Panc1 (cell line): ENCODE measurements around the gene CCR2.

ENCODE experiments used
- POLR2AphosphoS5 ChIP-seq: IDR thresholded peaks from 2 replicates; pipeline ENCODE4 v1.6.1; 2012; ENCODE audit warnings: mild to moderate bottlenecking, low read depth, low read length, moderate library complexity
- TCF7L2 ChIP-seq: IDR thresholded peaks from 2 replicates; pipeline ENCODE4 v1.6.1; 2011; ENCODE audit warnings: mild to moderate bottlenecking, low read depth, low read length, inconsistent platforms
- TF ChIP-seq, protein P1 (sequence below), 2 experiments: IDR thresholded peaks; 2 replicates each; pipeline ENCODE4 v1.6.1; 2011 to 2012; ENCODE audit warnings: low read depth in 2 of 2, control low read depth in 1 of 2, low read length in 1 of 2, mild to moderate bottlenecking in 1 of 2, moderate library complexity in 1 of 2; ENCODE audit not compliant: insufficient read depth in 1 of 2
- TF ChIP-seq, protein P2 (sequence below): fragments of 450-650 bp; IDR thresholded peaks from 2 replicates; pipeline ENCODE4 v1.5.1; 2017; ENCODE audit warnings: mild to moderate bottlenecking

DNA sequence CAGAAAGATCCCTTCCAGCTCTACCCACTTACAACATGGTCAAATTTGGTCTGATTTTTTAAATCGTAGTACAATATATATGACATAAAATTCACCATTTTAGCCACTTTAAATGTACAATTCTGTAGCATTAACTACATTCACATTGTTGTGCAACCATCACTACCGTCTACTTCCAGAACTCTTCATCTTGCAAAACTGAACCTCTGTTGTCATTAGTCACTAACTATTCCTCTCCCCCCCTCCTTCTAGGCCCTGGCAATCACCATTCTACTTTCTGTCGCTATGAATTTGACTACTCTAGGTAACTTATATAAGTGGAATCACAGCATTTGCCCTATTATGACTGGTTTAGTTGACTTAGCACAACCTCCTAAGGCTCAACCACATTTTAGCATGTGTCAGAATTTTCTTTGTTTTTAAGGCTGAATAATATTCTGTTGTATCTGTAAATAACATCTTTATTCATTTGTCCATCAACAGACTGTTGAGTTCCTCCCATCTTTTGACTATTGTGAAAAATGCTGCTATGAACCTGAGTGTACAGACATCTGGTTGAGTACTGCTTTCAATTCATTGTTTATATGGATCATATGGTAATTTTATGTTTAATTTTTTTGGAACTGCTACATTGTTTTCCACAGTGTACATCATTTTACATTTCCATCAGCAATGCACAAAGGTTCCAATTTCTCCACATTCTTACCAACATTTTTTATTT is 35.5 kb upstream of the CCR2 start:
- TF ChIP-seq, protein P1, sequence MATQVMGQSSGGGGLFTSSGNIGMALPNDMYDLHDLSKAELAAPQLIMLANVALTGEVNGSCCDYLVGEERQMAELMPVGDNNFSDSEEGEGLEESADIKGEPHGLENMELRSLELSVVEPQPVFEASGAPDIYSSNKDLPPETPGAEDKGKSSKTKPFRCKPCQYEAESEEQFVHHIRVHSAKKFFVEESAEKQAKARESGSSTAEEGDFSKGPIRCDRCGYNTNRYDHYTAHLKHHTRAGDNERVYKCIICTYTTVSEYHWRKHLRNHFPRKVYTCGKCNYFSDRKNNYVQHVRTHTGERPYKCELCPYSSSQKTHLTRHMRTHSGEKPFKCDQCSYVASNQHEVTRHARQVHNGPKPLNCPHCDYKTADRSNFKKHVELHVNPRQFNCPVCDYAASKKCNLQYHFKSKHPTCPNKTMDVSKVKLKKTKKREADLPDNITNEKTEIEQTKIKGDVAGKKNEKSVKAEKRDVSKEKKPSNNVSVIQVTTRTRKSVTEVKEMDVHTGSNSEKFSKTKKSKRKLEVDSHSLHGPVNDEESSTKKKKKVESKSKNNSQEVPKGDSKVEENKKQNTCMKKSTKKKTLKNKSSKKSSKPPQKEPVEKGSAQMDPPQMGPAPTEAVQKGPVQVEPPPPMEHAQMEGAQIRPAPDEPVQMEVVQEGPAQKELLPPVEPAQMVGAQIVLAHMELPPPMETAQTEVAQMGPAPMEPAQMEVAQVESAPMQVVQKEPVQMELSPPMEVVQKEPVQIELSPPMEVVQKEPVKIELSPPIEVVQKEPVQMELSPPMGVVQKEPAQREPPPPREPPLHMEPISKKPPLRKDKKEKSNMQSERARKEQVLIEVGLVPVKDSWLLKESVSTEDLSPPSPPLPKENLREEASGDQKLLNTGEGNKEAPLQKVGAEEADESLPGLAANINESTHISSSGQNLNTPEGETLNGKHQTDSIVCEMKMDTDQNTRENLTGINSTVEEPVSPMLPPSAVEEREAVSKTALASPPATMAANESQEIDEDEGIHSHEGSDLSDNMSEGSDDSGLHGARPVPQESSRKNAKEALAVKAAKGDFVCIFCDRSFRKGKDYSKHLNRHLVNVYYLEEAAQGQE (IDR thresholded peaks at IDR 0.05; ENCODE audit: insufficient read depth in 1 of 2, low read depth in 2 of 2, low read length in 1 of 2): no peak
- TF ChIP-seq, protein P2, sequence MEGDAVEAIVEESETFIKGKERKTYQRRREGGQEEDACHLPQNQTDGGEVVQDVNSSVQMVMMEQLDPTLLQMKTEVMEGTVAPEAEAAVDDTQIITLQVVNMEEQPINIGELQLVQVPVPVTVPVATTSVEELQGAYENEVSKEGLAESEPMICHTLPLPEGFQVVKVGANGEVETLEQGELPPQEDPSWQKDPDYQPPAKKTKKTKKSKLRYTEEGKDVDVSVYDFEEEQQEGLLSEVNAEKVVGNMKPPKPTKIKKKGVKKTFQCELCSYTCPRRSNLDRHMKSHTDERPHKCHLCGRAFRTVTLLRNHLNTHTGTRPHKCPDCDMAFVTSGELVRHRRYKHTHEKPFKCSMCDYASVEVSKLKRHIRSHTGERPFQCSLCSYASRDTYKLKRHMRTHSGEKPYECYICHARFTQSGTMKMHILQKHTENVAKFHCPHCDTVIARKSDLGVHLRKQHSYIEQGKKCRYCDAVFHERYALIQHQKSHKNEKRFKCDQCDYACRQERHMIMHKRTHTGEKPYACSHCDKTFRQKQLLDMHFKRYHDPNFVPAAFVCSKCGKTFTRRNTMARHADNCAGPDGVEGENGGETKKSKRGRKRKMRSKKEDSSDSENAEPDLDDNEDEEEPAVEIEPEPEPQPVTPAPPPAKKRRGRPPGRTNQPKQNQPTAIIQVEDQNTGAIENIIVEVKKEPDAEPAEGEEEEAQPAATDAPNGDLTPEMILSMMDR: no peak
- no peak for TF ChIP-seq POLR2AphosphoS5
- TF ChIP-seq TCF7L2: no peak
